HG03520 (cell line): ENCODE results near the gene LEKR1.
"Not testable (repeated sequence)": the region's sequence is repeated elsewhere in the genome, so short reads cannot be mapped to it uniquely, and the experiment has no call there.

ENCODE experiments used
- ATAC-seq: cut with Tn5 transposase; IDR thresholded peaks from one replicate; pipeline ENCODE4 v1.9.1; 2021; ENCODE audit warnings: mild to moderate bottlenecking, moderate library complexity; ENCODE audit not compliant: unreplicated experiment

The LEKR1 gene

GRCh38 chr3:156803952-156804741, 22.0 kb upstream of the LEKR1 start:
- ATAC-seq = no peak

- ATAC-seq = no peak
Observed at GRCh38 chr3:156806698-156807097, 19.5 kb upstream of the LEKR1 start.

- ATAC-seq = no peak
Observed at GRCh38 chr3:156808025-156808424, 18.1 kb upstream of the LEKR1 start.

GRCh38 chr3:156811089-156811862, 14.9 kb upstream of the LEKR1 start:
- ATAC-seq = no peak

GRCh38 chr3:156812521-156813335, 13.4 kb upstream of the LEKR1 start:
- ATAC-seq = no peak

GRCh38 chr3:156814295-156814694, 11.9 kb upstream of the LEKR1 start:
- ATAC-seq = no peak

- ATAC-seq = peak; percentile 19
Observed at GRCh38 chr3:156816091-156816793, 9.9 kb upstream of the LEKR1 start.

- peak; percentile 66 for ATAC-seq
Observed at GRCh38 chr3:156816794-156817645, 9.1 kb upstream of the LEKR1 start.

- no peak for ATAC-seq
Observed at GRCh38 chr3:156817646-156818272, 8.4 kb upstream of the LEKR1 start.

GRCh38 chr3:156818273-156818651, 7.9 kb upstream of the LEKR1 start:
- no peak for ATAC-seq

GRCh38 chr3:156818890-156819289, 7.3 kb upstream of the LEKR1 start:
- ATAC-seq = no peak

GRCh38 chr3:156819842-156820691, 6.1 kb upstream of the LEKR1 start:
- no peak for ATAC-seq

GRCh38 chr3:156820692-156821080, 5.5 kb upstream of the LEKR1 start:
- no peak for ATAC-seq

- not testable (repeated sequence) for ATAC-seq
Observed at GRCh38 chr3:156822626-156823260, 3.4 kb upstream of the LEKR1 start.

GRCh38 chr3:156825795-156826143, 384 bp upstream of the LEKR1 start:
- peak; percentile 40 for ATAC-seq

GRCh38 chr3:156826896-156827882, 1.0 kb downstream of the LEKR1 start:
- peak; percentile 29 for ATAC-seq

GRCh38 chr3:156831006-156831405, 4.9 kb downstream of the LEKR1 start:
- ATAC-seq = no peak
